CD4-positive, alpha-beta T cell treated with Interleukin-17A for 4 hours (primary cell): Measurements from ENCODE around the gene DNMT1.

Source experiments
- DNase-seq: peaks from one replicate; pipeline ENCODE4 v3.0.0-alpha.2; 2020; ENCODE audit warnings: mixed read lengths

The DNMT1 gene

GRCh38 chr19:10112895-10113591 is 81.7 kb downstream of the DNMT1 start:
- peak; percentile 76 for DNase-seq

GRCh38 chr19:10112037-10112761 is 82.6 kb downstream of the DNMT1 start:
- peak; percentile 32 for DNase-seq

- peak; percentile 28 for DNase-seq
Measured at GRCh38 chr19:10111405-10111811, 83.3 kb downstream of the DNMT1 start, which contains the start of gene P2RY11. Gene P2RY11 (plus strand): TSS chr19:10111693. CDS start chr19:10111722, 29 bp downstream.

- DNase-seq: no peak
Measured at GRCh38 chr19:10110972-10111317, 83.8 kb downstream of the DNMT1 start.

GRCh38 chr19:10110076-10110971 is 84.4 kb downstream of the DNMT1 start:
- no peak for DNase-seq

GRCh38 chr19:10109528-10109927 is 85.2 kb downstream of the DNMT1 start:
- DNase-seq: no peak

- DNase-seq: no peak
Measured at GRCh38 chr19:10107817-10108367, 86.9 kb downstream of the DNMT1 start.

GRCh38 chr19:10107254-10107653 is 87.5 kb downstream of the DNMT1 start:
- DNase-seq: no peak

- DNase-seq: peak; percentile 98
Measured at GRCh38 chr19:10106100-10106936, 88.4 kb downstream of the DNMT1 start, which contains the start of gene PPAN. Gene PPAN (plus strand): TSS chr19:10106362. CDS start chr19:10106395, 33 bp downstream.

- DNase-seq: peak; percentile 49
Measured at GRCh38 chr19:10105509-10106099, 89.1 kb downstream of the DNMT1 start.

GRCh38 chr19:10104665-10105508 is 89.9 kb downstream of the DNMT1 start:
- peak; percentile 82 for DNase-seq

- no peak for DNase-seq
Measured at GRCh38 chr19:10104130-10104513, 90.6 kb downstream of the DNMT1 start.

GRCh38 chr19:10102787-10103236 is 91.9 kb downstream of the DNMT1 start:
- no peak for DNase-seq

GRCh38 chr19:10100163-10100785 is 94.5 kb downstream of the DNMT1 start:
- no peak for DNase-seq

- no peak for DNase-seq
Measured at GRCh38 chr19:10096615-10096963, 98.2 kb downstream of the DNMT1 start.

GRCh38 chr19:10095948-10096614 is 98.7 kb downstream of the DNMT1 start:
- peak; percentile 90 for DNase-seq

- DNase-seq: no peak
Measured at GRCh38 chr19:10095622-10095947, 99.2 kb downstream of the DNMT1 start.

- no peak for DNase-seq
Measured at GRCh38 chr19:10093295-10094186, 101.2 kb downstream of the DNMT1 start.
